Neural progenitor cell (in vitro differentiated cells): ENCODE results near the gene MSANTD1.

Experiments
- EZH2 ChIP-seq: fragments of 200-600 bp; sonication (generic); IDR thresholded peaks from 2 replicates; pipeline ENCODE4 v1.6.1; 2017; ENCODE audit warnings: antibody characterized with exemption, mild to moderate bottlenecking, moderate library complexity
- EZH2phosphoT487 ChIP-seq: fragments of 200-600 bp; sonication (generic); IDR thresholded peaks from 2 replicates; pipeline ENCODE4 v1.6.1; 2017; ENCODE audit warnings: antibody characterized with exemption
- TF ChIP-seq, protein P1 (sequence below): fragments of 200-600 bp; sonication (generic); IDR thresholded peaks from 2 replicates; pipeline ENCODE4 v1.5.1; 2017; ENCODE audit warnings: antibody characterized with exemption, mild to moderate bottlenecking

DNA sequence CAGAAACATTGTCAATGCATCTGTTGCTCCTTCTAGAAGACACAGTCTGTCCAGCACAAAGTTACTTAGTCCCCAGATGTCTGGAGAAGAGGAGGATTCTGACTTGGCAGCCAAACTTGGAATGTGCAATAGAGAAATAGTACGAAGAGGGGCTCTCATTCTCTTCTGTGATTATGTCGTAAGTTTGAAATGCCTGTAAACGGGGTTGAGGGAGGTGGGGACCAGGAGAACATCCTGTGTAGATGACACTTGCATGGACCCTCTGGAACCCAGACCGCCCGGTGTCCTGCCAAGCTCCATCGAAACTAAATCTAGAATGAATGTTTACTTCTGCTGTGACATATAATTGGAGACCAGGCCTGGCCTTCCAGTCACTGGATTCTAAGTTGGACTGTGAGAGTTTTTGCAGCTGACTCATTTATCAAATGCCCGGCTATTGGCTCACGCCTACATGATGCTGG, 45.0 kb upstream of the MSANTD1 start:
- TF ChIP-seq, protein P1, sequence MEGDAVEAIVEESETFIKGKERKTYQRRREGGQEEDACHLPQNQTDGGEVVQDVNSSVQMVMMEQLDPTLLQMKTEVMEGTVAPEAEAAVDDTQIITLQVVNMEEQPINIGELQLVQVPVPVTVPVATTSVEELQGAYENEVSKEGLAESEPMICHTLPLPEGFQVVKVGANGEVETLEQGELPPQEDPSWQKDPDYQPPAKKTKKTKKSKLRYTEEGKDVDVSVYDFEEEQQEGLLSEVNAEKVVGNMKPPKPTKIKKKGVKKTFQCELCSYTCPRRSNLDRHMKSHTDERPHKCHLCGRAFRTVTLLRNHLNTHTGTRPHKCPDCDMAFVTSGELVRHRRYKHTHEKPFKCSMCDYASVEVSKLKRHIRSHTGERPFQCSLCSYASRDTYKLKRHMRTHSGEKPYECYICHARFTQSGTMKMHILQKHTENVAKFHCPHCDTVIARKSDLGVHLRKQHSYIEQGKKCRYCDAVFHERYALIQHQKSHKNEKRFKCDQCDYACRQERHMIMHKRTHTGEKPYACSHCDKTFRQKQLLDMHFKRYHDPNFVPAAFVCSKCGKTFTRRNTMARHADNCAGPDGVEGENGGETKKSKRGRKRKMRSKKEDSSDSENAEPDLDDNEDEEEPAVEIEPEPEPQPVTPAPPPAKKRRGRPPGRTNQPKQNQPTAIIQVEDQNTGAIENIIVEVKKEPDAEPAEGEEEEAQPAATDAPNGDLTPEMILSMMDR, result no peak
- TF ChIP-seq EZH2, result no peak
- no peak for TF ChIP-seq EZH2phosphoT487
